IPS-20b (cell line): Measurements from ENCODE around the gene PARP14.

ENCODE experiments used
- H3K27ac ChIP-seq: one replicate; pipeline ENCODE4 v1.5.1; 2013; ENCODE audit warnings: low read length
- H3K27me3 ChIP-seq: 2 replicates; pipeline ENCODE4 v1.6.1; 2013; ENCODE audit warnings: mild to moderate bottlenecking, low read length, inconsistent platforms; ENCODE audit not compliant: insufficient read depth
- H3K36me3 ChIP-seq: 2 replicates; pipeline ENCODE4 v1.6.1; 2013; ENCODE audit warnings: low read depth, mild to moderate bottlenecking, inconsistent platforms, low read length, moderate library complexity; ENCODE audit not compliant: insufficient read depth
- H3K4me1 ChIP-seq: 2 replicates; pipeline ENCODE4 v1.6.1; 2013; ENCODE audit warnings: mild to moderate bottlenecking, control low read depth, inconsistent platforms, low read length, moderate library complexity; ENCODE audit not compliant: insufficient read depth
- H3K4me3 ChIP-seq: 2 replicates; pipeline ENCODE4 v1.5.1; 2013; ENCODE audit warnings: mild to moderate bottlenecking, low read length, inconsistent platforms
- H3K9ac ChIP-seq: 2 replicates; pipeline ENCODE4 v1.6.1; 2013; ENCODE audit warnings: low read depth, mild to moderate bottlenecking, inconsistent platforms, low read length, moderate library complexity
- H3K9me3 ChIP-seq: 2 replicates; pipeline ENCODE4 v1.6.1; 2013; ENCODE audit warnings: mild to moderate bottlenecking, low read depth, low read length, inconsistent platforms; ENCODE audit not compliant: insufficient read depth

The PARP14 gene

DNA sequence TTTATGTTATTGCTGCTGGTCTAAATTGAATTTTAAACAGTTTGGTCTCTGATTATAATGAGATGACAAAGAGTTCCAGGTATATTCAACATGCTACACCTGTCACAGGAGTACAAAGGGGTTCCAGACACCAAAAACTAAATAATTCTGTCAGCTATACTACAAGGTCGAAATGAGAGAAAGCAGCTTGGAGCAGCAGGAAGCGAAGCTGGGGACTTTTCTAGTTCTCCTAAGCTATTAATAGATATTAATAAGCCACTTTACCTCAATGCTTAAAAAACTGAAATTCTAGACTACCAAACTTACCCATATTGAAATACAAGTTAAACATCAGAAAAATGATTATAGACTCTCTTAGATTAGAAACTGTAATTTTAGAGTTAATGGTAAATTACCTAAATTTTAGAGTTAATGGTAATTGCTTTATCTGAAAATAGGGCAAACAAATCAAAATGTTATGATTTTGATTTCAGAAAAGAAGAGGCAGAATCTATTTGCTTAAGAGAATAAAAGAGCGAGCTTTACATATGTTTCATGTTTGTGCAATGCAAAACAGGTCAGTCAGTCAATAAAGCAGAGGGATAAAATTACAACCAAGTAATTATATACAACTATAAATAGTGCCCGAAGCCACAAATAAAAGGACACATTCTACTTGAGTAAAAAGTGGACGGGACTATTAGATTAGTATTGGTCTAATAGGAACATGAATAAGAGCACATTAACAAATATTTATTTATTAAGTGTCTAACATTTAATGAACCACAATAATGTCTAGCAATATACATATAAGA, 96.2 kb downstream of the PARP14 start:
- peaks cover 9% of the 10 kb centered on the region; the same call in 1 of the 2 replicates for H3K4me1 ChIP-seq
- H3K27ac ChIP-seq = no peak overlapping the region
- peaks cover 6% of the 10 kb centered on the region for H3K9me3 ChIP-seq
- H3K4me3 ChIP-seq = 0 out of 2 replicates have a peak overlapping the region, but pooled peaks have one; percentile 9
- no peaks in the 10 kb centered on the region for H3K36me3 ChIP-seq
- H3K27me3 ChIP-seq = no peaks in the 10 kb centered on the region
- H3K9ac ChIP-seq = no peak overlapping the region

DNA sequence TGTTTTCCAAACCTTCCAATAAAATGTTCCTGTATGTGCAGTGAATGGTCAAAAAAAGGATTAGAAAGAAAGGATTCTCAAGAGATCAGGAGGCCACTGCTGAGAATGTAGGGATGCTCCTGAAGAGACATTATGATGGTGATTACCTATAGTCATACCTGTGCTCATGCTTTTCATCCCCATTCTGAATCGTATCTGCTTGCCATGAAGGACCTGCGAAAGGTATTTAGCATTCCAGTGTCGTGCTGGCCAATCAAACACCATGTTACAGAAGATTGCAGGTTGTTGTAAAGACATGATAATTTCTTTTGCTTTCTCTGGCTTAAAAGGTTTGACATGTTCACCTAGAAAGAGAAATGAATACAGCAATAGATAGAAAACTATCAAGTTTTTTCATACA, 96.9 kb downstream of the PARP14 start:
- peaks cover 9% of the 10 kb centered on the region; the same call in 1 of the 2 replicates for H3K4me1 ChIP-seq
- H3K36me3 ChIP-seq = no peaks in the 10 kb centered on the region
- H3K27me3 ChIP-seq = no peaks in the 10 kb centered on the region
- H3K9me3 ChIP-seq = peaks cover 6% of the 10 kb centered on the region
- no peak overlapping the region for H3K9ac ChIP-seq
- 0 out of 2 replicates have a peak overlapping the region, but pooled peaks have one; percentile 9 for H3K4me3 ChIP-seq
- no peak overlapping the region for H3K27ac ChIP-seq
